HG02938 (cell line): ENCODE data around the gene CEBPZOS.
"Not testable (repeated sequence)": the region's sequence is repeated elsewhere in the genome, so short reads cannot be mapped to it uniquely, and the experiment has no call there.

Source experiments
- ATAC-seq: cut with Tn5 transposase; IDR thresholded peaks from one replicate; pipeline ENCODE4 v1.9.1; 2021; ENCODE audit warnings: mild to moderate bottlenecking, moderate library complexity; ENCODE audit not compliant: unreplicated experiment

CEBPZOS gene

DNA sequence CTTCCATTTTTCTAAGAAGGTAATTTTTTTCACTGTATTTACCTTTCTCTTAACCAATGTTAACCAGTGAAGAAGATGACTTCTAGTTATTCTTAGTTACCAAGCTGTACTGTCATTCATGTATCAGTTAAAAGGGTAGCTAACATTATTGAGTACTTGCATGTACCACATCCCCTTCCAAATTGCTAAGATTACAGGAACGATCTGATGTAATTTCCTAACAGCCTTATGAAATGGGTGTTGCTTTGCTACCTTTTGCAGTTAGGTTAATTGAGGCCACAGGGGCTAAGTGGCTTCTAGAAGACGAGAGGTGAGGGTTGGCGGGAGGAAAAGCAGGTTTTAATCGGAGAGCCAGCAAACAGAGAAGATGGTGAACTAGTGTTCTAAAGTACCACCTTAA, 6.0 kb upstream of the CEBPZOS start:
- no peak for ATAC-seq

DNA sequence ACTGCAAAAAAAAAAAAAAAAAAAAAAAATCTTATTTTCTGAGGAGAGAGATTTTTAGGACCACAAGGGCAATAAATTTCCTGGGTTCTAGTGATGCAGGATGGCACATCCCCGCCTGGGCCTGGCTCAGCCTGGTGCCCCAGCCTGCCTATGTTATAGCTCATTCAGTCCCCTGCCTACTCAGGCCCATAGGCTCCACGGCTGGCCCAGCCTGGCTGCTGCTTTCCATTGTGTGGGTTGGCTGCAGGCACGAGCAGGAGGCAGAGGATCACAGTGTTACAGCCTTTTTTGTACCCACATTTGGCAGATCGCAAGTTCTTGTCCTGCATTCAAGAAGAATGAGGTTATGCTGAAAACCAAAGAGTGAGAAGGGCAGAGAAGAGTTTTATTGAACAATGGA, 5.0 kb upstream of the CEBPZOS start:
- no peak for ATAC-seq

DNA sequence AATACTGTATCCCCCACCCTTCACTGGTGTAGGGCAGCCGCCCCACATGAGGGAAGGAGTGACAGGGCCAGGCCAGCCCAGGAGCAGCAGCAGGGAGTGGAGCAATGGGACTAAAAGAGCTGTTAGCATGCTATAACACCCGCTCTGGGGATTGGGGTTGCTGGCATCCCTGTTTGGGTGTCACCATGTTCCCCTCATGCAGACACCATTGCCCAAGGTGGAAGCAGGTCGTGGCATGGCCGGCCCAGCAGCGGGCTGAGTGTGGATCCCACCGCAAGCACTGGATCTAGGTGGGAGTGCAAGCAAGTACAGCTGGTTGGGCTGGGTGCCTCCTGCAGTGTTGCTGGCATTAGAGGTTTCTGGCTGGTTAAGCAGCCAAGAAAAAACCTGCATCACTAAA, 4.5 kb upstream of the CEBPZOS start:
- no peak for ATAC-seq

DNA sequence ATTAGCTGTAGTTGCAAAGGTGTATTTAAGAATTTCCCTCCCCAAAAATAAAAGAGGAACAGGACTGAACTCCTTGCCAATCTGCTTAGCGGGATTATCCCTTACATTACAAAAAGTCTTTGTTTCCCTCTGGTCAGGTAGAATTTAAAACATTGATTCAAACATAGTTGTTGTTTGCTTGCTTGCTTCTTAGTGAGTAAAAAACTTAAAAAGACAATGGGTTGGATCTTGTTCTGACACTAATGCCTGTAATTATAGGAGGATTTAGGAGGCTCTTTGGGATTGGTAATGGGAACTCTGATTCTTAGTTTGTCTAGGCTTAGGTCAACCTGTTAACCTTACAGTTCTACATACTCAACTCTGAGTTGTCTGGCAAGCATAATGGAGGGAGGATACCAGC, 3.7 kb upstream of the CEBPZOS start:
- ATAC-seq = no peak

DNA sequence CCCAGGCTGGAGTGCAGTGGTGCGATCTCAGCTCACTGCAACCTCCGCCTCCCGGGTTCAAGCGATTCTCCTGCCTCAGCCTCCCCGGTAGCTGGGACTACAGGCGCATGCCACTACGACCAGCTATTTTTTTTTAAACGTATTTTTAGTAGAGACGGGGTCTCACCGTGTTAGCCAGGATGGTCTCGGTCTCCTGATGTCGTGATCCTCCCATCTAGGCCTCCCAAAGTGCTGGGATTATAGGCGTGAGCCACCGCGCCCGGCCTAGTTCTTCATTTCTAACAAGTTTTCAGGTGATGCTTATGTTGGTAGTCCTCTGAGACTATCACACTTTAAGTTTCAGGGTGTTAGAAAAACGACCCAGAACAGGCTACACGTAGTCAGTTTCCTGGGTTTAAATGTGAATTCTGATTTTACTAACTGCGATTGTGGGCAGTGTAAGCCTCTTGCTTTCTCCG, 405 bp upstream of the CEBPZOS start:
- ATAC-seq = not testable (repeated sequence)

DNA sequence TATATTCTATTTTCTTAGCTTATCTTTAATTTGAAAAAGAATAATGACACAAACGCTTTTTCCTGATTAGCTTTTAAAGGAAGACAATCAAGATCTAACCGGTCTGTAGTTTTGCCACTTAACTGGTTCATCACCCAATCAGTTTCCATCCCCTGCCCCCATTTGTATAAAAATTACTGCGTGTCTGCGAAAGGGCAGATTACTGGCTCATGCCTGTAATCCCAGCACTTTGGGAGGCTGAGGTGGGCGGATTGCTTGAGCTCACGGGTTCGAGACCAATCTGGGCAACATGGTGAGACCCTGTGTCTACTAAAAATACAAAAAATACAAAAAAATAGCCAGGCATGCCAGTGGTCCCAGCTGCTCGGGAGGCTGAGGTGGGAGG, 2.4 kb downstream of the CEBPZOS start:
- ATAC-seq = no peak

DNA sequence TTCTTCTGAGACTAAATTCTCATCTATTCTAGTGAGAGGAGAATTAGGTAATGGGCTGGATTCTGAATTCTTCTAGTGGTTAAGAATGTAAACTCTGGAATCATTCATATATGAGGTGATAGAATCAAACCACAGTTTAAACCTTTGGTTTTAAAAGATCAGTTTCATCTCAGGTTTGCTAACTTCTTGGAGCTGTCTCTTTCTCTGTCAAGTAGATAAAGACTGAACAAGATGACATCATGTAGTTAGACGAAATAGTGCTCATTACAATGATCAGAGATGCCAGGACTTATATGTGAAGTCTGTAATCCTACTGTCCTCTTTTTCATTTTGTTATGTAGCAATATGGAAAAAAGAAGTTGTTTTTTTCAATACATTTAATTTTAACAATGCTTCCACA, 4.9 kb downstream of the CEBPZOS start:
- no peak for ATAC-seq

DNA sequence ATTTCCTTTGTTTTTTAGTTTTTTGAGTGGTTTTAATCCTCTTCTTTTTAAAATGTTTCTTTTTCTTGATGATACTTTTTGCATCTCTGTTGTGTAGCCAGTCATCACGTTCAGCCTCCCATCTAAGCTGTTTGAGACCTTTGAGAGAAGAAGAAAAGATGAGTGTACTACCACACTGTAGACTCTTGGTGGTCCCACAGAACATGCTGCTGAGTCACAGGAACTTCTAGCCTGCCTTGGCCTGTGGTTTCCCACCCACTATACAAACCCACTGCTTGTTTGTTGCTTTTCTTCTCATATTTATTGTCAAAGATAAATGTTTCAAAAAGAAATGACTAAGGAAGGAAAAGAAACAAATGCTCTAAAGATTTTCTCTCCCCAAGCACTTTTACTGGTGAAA, 5.5 kb downstream of the CEBPZOS start:
- ATAC-seq = no peak

DNA sequence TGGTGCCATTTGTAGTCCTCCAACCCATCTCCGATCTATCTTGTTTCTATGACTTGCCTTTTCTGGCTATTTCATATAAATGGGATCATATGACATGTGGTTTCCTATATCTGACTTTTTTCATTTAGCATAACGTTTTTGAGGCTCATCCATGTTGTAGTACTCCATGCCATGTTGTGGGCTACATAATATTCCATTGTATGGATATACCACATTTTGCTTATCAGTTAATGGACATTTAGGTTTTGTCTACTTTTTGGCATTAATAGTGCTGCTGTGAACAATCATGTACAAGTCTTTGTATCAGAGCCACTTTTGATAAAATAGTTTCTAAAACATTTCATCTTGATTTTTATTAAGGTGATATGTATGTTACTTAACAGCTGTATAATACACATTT, 7.4 kb downstream of the CEBPZOS start:
- ATAC-seq = no peak

DNA sequence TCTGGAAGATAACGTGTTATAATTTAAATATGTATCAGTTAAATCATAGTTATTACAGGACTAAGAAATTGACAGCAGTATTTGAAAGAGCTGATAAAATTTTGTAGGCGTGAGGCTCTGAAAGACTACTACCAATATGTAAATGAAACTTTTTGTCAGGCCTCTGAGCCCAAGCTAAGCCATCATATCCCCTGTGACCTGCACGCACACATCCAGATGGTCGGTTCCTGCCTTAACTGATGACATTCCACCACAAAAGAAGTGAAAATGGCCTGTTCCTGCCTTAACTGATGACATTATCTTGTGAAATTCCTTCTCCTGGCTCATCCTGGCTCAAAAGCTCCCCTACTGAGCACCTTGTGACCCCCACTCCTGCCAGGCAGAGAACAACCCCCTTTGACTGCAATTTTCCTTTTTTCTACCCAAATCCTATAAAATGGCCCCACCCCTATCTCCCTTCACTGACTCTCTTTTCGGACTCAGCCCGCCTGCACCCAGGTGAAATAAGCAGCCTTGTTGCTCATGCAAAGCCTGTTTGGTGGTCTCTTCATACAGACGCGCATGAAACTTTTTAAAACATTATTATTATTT, 8.9 kb downstream of the CEBPZOS start:
- not testable (repeated sequence) for ATAC-seq

DNA sequence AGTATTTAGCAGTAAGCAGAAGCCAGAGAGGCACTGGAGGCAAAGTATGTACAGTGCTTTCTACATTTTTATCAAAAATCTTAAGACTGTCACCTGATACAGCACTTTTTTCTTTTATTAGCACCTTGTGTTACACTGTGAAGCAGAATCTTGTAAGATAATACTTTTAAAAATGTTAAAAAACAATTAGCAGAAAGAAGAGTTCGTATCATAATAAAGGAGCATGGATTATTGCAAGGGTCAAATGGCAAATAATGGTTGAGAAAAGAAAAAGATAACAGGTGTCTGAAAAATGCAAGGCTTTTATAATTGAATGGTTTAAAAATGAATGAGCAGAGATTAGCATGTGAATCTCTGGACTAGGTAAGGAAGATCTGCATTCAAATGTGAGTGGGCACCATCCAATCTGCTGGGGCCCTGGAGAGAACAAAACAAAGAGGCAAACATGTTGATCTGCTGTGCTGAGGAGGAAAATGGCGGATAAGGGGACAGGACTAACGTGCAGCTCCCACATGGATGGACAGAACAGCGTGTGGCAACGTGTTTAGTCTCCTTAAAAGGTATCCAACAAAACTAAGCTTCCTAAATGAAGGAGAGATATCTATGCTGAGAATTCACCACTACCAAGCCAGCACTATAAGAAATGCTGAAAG, 9.5 kb downstream of the CEBPZOS start:
- ATAC-seq = no peak

DNA sequence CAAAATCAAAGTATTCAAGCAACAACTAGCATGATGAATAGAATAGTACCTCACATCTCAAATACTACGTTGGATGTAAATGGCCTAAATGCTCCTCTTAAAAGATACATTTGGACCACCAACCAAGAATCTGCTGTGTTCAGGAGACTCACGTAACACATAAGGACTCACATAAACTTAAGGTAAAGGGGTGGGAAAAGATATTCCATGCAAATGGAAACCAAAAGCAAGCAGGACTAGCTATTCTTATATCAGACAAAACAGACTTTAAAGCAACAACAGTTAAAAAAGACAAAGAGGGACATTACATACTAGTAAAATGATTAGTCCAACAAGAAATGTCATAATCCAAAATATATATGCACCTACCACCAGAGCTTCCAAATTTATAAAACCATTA, 10.5 kb downstream of the CEBPZOS start:
- not testable (repeated sequence) for ATAC-seq

DNA sequence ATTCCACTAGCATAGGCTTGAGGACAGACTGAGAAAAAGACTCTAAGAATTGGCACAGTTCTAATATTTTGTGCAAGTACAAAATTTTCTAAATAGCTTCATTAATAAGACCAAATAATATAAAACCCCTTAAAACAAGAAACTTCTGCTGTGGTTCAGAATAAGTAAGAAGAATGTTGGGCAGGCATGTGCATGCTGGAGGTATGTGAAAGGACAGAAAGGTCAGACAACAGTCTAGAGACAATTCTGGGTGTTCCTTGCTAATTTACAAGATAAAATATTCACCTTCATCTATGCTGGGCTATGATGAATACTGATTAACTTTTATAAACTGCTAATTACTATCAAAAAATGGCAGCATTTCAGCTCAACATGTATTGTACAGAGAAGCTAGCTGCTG, 14.9 kb downstream of the CEBPZOS start:
- ATAC-seq = no peak

DNA sequence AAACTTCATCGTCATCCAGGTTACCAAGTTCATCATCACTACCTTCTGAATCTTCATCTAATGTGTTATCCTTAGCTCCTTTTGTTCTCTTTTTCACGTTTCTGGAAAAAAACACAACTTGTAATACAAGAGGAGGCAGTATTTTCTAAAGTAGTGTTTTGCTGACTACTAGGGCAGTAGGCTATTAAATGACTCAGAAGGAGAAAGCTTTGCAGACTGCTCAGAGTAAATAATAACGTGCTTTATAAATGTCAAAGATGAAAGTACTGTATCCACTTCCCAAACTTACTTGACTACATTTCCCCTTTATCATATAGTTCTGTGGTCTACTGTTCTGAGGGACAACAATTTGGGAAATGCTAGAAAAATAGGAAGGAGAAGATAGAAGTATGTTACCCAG, 15.6 kb downstream of the CEBPZOS start:
- ATAC-seq = no peak

DNA sequence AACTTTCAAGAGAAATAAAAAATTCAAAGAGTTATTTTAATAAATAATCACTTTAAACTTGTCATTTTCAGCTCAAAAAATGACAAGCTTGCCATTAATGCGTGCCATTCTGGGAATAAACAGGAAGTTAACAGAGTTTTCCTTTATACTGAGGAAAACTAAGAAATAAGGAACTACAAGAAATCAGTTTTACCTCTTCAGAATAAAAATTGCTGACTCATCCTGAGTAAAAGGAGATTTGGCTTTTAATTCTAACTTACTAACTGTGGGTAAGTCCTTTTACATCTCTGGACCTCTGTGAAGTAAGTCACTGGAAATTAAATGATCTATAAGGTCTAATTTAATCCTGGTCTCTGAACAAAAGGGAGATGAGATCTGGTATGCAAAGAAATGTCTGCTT, 19.0 kb downstream of the CEBPZOS start:
- no peak for ATAC-seq

DNA sequence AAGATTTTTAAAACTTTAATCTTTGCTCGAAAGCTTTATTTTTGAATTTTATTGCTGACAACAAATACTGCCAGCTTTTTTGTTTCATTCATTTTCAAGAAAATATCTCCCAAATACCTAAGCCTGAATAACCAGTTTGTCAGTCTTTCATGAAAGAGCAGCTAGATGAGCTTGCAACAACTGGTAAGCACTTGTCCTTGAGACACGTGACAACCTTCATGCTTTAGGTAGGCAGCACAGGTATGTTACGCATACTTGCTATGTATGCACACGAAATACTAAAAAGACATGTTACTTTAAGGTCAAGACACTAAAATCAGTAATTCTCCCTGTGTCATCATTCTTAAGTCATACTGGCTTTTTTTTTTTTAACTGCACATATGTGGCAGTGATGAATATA, 22.8 kb downstream of the CEBPZOS start:
- ATAC-seq = no peak

DNA sequence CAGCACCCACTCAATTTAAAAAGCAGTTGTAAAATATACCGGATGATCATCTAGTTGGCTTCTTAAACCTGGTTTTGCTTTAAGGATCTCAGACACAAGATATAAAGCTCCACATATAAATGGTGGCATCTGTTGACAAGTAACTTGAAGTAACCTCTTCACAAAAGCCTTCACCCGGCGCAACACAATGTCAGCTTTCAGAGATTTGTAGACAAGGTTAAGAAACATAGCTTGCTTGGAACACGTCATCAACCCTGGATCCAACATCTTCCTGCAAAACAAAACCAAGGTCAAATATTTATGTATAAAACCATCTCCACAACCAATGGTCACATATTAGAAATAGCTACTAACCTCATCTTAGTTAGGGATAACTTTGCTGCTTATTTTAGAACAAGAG, 26.8 kb downstream of the CEBPZOS start:
- no peak for ATAC-seq

DNA sequence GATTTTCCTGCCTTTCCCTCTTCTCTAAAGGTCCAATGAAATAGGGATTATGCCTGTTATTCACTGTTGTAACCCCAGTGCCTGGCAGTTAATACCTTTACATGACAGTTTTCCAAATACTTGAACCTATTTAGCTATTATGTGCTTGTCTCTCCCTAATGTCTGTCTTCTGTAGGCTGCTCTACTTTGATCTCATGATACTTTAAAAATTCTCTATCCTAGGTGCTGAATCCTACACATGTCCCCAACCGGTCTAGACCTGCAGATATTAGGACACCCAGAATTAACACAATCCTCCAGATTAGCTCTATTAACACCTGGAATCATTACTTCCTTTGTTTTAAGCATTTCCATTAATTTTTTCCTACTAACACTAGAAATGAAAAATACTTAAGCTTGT, 27.8 kb downstream of the CEBPZOS start:
- ATAC-seq = no peak

DNA sequence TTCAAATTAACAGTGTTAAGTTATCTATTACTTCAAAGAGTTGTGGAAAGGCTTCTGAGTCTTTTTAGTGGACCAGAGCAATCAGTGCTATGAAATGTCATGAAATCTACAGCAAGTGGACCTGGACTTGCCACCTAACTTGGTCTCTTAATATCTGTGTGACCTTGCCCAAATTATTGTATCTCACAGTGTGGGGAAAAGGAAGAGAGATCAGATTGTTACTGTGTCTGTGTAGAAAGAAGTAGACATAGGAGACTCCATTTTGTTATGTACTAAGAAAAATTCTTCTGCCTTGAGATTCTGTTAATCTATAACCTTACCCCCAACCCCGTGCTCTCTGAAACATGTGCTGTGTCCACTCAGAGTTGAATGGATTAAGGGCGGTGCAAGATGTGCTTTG, 28.8 kb downstream of the CEBPZOS start:
- ATAC-seq = not testable (repeated sequence)

DNA sequence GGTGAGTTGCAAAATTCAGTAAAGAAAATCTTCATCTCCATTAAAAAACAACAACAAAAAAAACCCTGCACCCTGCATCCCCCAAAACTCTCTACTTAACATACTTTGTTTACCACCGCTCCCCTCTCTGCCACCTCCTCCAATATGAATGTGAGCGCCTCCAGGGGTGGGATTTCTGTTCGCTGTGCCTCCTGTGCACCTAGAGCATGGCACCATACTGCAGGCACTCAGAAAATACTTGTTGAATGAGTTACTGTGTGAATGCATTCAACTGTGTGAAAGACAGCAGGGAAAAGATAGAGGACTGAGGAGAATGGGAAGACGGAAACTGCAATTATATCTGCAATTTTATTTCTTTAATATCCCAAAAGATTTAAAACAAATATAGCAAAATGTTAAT, 30.6 kb downstream of the CEBPZOS start:
- no peak for ATAC-seq

DNA sequence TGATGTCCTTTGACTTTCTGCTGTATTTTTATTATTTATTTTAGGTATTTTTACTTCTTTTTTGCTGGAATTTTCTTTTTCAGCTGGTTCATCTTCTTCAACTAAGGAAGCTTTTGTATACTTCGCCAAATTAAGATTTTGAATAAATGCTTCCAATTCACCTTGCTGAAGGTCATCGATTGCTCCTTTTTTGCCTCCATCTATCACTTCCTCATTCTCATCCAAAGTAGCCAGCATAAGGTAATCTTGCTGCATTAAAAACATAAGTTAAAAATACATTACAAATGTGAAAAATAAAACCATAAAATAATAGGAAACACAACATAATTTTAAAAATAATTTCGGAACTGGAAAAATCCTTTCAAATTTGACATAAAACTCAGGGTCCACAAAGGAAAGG, 32.5 kb downstream of the CEBPZOS start:
- no peak for ATAC-seq

DNA sequence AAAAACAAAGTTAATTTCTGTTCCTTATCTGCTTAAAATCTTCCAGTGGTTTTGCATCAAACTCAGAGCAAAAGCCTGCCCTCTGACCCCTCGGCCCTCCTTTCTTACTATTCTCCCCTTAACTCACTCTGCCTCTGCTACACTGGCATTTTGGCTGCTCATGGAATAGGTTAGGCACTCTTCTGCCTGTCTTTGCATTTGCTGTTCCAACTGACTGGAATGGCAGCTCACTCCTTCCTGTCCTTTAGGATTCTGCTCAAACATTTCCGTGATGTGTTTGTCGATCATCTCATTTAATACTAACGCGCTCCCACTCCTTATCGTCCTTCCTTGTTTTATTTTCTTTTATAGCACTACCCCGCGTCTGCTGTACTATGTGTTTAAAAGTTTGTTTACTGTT, 34.3 kb downstream of the CEBPZOS start:
- no peak for ATAC-seq
